ENCODE measurements around the gene TMOD4.
"Not testable (repeated sequence)": the region's sequence is repeated elsewhere in the genome, so short reads cannot be mapped to it uniquely, and the experiment has no call there.

The TMOD4 gene

DNA sequence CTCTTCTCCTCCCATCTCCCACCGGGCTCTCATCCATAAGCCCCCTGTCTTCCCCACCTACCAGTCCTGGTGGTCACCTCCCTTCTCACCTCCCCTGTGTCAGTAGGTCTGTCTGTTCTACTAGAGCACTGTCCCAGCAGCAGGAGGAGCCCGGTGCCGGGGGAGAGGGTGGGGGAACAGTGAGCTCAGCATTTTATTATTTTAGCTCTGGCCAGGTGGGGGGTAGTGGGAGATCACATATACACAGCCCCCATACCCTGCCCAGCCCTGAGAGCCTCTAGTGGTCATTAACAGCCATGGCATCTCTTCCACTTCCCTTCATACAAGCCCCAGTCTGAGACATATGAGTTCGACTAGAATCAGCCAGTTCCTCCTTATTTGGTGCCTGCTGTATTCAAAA is at the start of gene TMOD4:
Gene TMOD4 (minus strand): TSS at position 119 of the 400 bp plus-strand sequence. CDS start 1,106 bp downstream, outside the sequence.
- no peak for DNase-seq (ENCODE audit: low read depth)

DNA sequence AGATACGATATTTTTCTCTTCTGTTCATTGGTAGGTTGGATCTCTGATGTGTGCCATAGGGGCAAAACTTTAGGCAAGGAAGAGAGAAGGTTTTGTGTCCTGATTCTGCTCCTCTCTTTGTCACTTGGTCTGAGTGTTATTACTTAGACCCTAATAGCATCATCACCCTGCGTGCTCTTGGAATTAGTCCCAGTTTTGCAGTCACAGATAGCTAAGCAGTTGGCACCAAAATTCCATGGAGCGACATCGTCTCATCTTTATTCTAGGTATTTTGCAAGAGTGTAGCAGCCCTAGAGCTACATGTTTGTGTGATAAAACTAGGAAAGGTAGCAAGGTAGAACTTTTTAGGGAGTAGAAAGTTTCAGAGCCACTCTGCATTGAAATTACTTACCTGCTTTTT is 46.3 kb upstream of the TMOD4 start:
- DNase-seq (ENCODE audit: low read depth): no peak

DNA sequence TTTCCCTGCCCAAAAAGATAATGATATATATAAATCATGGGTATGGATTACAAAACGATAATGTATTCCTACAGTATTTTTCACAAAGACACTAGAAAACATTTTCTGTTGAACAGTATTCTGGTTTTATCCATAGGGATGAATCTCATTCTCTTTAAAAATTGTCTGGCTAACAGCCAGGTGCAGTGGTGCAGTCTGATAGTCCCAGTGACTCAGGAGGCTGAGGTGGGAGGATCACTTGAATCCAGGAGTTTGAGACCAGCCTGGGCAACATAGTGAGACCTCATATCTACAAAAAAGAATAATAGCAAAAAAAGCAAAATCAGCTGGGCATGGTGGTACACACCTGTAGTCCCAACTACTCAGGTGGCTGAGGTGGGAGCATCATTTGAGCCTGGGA is 45.8 kb upstream of the TMOD4 start:
- no peak for DNase-seq (ENCODE audit: low read depth)

DNA sequence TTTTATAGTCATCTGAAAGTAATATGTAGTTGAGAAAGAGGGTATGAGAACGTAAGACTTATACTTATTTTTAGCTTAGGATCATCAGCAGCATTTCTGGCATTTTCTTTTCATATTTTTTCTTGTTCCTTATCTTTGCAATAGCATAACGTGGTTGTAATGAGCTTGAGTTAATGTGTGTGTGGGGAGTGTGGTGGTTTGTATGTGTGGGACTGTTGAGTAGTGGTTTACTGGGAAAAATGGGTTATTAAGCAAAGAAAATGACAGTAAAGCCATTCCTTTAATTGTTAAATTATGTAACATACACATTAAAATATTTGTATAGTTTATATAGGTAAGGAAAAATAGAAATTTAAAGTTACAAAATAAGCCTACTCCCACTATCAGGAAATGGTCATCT is 37.8 kb upstream of the TMOD4 start:
- no peak for DNase-seq (ENCODE audit: low read depth)

DNA sequence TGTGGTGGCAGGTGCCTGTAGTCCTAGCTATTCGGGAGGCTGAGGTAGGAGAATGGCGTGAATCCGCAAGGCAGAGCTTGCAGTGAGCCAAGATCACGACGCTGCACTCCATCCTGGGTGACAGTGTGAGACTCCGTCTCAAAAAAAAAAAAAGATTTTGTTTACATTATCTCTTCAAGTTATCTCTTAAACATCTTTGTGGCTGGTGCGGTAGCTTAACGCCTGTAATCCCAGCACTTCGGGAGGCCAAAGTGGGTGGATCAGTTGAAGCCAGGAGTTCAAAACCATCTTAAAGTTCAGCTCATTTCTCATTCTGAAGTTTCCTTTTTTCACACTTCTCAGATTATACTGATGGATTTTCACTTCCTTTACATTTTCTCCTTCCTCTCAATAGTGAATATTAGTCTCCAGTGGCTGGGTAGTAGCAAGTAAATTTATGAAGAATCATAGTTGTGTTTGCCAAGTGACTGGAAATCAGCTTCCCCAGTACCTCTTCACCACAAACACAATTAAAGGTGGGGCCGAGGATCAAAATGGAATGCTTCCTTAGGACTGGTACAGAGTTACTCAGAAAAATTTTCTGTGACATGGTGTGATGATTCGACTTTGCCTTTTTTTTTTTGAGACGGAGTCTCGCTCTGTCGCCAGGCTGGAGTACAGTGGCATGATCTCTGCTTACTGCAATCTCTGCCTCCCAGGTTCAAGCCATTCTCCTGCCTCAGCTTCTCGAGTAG is 36.4 kb upstream of the TMOD4 start:
- DNase-seq (ENCODE audit: low read depth): no peak

DNA sequence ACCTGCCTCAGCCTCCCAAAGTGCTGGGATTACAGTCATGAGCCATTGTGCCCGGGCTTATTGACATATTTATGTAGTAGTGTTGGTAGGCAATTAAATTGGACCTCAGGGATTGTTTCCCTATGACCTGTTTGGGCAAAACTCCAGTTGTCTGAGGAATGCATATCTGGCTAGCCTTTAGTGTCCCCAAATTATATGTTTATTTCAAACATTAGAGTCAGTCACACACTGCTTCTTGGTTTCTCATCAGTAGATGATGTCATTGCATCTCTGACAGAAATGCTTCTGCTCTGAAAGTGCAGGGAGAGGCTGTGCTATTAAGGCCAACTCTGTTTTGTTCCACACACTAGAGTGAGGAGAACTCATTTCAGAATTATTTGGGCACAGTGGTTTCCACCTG is 35.0 kb upstream of the TMOD4 start:
- DNase-seq (ENCODE audit: low read depth): no peak

DNA sequence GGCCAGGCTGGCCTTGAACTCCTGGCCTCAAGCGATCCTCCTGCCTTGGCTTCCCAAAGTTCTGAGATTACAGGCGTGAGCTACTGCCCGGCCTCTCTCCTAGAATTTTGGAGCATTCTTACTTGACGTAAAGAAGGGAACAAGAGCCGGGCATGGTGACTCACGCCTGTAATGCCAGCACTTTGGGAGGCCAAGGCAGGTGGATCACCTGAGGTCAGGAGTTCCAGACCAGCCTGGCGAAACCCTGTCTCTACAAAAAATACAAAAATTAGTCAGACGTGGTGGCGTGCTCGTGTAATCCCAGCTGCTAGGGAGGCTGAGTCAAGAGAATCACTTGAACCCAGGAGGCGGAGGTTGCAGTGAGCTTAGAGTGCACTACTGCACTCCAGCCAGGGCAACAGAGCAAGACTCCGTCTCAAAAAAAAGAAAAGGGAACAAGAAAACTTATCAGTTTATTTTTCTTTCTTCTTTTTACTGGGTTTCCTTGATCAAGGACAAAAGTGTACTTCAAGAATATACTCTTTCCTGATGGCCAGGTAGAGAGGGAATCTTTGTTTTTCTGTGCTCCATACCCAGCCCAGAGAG is 29.7 kb upstream of the TMOD4 start:
- not testable (repeated sequence) for DNase-seq (ENCODE audit: low read depth)

DNA sequence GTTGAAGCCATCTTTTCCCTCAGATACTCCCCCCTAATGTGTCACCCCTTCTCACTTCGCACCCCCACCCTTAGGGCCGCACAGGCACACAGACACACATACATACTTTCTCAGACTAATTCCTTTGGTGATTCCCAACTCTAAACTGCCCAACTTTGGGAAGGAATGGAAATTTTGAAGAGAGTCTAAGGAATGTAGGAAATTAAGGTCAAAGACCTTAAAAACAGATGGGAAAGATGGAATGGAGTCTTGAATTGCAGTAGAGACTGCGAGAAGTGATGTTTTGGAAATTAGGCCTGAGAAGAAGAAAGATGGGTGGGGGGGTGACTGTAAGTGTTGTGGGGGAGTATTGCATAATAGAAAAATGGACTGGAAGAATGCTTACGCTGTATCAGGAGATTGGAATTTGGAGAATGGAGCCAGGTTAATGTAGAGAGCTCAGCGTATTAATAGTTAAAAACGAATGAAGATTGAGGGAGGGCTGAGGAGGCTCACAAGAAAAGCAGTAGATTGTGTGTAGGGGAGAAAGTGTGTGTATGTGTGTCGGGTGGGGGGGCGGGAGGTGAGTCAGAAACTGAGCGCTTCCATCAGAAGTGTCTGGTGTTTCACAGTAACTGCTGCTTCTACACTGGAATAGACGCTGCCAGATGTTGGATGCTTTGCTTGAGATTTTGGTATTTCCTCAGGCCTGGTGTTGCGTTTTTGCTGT is 24.2 kb upstream of the TMOD4 start:
- no peak for DNase-seq (ENCODE audit: low read depth)

DNA sequence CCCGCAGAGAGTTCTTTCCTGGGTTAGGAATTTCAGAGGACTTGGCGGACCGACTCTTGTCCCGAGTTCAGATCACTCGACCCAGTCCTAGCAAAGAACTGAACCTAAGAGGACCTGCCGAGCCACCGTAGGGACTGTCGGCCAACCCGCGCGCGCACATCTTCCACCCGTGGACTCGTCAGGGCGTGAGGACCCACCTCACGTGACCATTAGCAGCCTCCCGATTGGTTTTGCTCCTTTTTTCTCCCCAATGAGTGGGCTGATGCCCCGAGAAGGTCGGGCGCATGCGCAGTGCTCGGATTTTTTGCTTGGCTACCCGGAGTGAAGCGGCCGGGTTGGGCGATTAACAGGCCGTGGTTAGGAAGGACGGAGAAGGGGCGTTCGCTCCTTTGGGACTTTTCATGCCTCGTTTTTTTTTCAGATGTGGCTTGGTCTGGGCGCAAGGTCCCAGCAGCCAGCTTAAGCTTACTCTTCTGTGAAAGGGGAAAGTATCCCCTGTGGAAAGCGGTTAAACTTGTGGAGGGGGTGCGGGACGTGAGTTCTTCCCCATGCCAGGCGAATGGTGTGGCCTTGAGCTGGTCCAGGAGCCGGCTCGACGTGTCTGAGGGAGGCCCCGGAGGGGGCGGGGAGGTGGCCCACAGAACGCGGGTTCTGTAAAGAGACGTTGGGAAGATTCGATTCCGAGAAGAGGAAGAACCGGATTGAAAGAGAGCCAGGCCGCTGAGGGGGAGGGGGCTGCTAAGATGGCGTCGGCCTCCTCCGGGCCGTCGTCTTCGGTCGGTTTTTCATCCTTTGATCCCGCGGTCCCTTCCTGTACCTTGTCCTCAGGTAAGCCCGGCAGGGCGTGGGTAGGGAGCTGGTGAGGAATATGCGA is 22.7 kb upstream of the TMOD4 start, which contains the start of gene PIP5K1A:
Gene PIP5K1A (plus strand): TSS at position 299 of the 874 bp plus-strand sequence. CDS start 445 bp downstream, at position 744.
- DNase-seq (ENCODE audit: low read depth): peak; percentile 99

DNA sequence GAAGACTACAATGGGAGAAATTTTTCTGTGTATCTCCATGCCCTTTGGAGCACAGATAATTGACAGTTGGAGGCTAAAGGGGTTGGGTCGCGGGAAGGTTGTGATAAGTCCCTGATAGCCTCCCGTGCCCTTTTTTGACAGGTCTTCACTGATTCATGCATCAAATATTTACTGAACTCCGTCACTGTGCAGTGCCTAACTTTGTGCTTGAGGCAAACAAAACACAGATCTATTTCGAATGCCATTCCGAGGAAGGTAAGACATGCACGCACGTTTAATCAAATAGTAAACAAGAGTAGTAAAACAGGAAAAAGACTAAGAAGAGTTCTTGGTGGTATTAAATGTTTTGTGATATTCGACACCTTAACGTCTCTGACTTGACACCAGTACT is 22.1 kb upstream of the TMOD4 start:
- DNase-seq (ENCODE audit: low read depth): no peak

DNA sequence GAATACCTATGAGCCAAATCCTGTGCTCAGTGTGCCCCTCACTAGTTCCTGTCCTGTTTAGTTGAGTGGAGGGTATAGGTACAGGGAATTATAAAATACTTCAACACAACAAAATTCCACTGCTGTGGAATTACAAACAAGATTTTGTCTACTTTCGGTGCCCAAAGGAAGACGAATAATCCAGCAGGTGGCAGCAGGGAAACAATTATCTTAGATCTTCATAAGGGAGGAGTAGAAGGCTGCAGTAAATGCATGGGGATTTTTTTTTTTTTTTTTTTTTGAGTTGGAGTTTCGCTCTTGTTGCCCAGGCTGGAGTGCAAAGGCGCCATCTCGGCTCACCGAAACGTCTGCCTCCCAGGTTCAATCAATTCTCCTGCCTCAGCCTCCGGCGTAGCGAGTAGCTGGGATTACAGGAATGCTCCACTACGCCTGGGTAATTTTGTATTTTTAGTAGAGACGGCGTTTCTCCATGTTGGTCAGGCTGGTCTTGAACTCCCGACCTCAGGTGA is 20.6 kb upstream of the TMOD4 start:
- peak; percentile 19 for DNase-seq (ENCODE audit: low read depth)

DNA sequence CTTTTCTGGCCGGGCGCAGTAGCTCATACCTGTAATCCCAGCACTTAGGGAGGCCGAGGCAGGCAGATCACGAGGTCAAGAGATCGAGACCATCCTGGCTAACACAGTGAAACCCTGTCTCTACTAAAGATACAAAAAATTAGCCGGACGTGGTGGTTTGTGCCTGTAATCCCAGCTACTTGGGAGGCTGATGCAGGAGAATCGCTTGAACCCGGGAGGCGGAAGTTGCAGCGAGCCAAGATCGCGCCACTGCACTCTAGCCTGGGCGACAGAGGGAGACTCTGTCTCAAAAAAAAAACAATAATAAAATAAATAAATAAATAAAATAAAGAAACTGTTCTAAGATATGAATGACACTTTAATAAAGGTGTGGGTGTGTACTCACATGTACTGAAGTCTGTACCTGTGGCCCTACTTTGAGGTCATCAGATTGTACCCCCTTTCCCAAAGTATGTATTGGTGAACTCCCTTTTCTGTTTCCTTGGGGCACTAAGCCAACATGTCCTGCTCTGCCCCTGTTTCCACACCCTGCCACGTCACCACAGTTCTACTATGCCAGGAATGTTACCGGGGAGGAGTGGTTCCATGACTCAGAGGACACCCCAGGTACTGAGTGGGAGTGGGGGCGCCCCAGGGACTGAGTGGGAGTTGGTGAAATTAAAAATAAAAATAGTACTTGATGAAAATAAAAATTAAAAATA is 19.3 kb upstream of the TMOD4 start:
- DNase-seq (ENCODE audit: low read depth): not testable (repeated sequence)

DNA sequence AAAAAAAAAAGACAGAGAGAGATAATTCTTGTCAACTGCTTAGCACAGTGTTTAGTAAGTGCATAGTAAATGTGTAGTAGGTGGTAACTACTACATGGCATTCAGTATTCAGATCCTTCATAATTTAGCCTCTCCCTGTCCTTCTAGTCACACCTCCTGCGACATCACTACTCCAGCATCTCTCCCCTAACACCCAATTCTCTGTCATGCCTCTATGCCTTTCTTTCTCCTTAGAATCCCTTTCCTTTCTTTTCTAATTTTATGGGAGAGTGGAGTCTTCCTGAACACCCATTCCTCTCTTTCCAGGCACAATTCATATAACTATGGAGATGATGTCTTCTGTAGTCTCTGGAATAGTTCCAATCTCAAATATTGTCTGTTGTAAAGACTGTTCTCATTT is 18.1 kb upstream of the TMOD4 start:
- no peak for DNase-seq (ENCODE audit: low read depth)

DNA sequence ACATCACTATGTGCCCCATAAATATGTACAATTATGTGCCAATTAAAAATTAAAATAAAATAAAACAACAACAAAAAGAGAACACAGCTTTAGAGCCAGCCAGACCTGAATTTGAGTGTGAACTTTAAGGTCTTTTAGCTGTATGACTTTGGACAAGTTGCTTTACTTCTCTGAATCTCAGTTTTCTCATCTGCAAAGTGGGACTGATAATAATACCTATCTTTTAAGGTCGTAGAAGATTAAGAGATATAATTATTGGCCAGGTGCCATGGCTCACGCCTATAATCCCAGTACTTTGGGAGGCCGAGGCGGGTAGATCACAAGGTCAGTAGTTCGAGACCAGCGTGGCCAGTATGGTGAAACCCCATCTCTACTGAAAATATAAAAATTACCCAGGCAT is 17.5 kb upstream of the TMOD4 start:
- no peak for DNase-seq (ENCODE audit: low read depth)

DNA sequence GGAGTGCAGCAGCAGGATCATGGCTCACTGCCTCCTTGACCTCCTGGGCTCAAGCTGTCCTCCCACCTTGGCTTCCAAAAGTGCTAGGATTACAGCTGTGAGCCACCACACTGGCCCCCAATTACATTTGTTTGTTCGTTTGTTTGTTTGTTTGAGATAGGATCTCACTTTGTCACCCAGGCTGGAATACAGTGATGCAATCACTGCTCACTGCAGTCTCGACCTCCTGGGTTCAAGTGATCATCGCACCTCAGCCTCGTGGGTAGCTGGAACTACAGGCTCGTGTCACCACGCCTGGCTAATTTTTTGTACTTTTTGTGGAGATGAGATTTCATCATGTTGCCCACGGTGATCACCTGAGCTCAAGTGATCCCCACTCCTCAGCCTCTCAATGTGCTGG is 16.3 kb upstream of the TMOD4 start:
- no peak for DNase-seq (ENCODE audit: low read depth)

DNA sequence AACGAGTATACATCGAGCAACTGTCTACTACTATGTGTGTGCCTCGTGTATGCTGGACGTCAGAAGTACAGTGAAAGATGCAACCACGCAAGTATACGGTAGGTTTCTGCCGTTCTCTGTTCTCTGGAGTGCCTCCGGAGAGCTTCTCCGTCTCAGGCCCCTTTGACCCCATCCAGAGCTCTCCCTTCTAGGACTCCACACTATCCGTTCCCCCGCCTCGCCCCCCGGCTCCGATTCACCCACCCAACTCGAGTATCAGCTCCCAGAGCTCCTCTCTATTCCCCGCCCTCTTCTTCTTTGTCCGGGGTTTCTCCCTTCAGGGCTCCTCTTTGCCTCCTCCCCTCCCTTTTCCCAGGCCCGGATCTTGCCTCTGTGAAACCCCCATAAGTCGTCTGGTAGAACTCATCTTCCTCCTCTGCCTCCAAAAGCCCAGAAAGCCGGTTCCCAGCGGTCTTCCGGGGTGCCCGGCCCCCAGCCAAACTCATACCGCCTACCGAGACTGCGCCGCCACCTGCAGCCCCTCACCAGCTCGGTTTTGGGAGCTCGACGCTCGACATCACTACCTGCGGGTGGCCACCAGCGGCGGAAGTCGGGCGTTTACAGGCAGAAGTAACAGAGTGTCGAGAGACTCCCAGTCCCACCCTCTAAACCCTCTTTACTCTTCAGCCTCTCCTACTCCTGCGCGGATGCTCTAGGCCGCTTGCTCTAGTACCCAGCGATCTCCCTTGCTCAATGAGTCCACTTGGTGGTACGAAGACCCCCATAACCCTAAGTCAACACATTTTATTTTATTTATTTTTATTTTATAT is 14.1 kb upstream of the TMOD4 start, which contains the start of gene VPS72:
Gene VPS72 (minus strand): TSS at position 561 of the 809 bp plus-strand sequence. CDS start 76 bp downstream, at position 485.
- peak; percentile 78 for DNase-seq (ENCODE audit: low read depth)

DNA sequence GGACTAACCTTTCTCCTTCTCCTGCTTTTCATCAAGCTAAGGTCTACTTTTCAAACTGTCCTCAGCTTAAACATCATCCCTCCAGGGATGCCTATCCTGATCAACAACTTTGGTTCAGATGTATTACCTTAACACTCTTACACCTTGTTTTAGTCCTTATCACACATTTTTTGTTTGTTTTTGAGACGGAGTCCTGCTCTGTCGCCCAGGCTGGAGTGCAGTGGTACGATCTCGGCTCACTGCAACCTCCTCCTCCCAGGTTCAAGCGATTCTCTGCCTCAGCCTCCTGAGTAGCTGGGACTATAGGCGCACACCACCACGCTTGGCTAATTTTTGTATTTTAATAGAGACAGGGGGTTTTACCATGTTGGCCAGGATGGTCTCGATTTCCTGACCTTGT is 12.9 kb upstream of the TMOD4 start:
- not testable (repeated sequence) for DNase-seq (ENCODE audit: low read depth)

DNA sequence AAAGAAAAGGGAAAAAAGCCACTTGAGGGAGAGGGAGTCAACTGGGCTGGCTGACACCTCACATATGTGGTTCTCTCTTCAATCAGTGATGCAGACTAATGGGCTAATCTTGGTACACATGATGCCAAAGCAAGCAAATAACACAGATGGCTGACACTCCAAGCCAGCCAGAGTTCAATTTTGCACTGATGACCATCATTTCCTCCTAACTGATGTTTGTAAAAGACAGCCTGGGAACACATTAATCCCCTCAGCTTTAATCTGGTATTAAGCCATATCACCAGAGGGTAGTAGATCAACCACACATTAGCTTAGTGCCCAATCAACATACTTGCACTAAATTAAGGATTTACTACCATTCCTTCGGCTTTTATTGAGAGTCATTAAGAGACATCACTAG is 11.4 kb upstream of the TMOD4 start:
- no peak for DNase-seq (ENCODE audit: low read depth)

DNA sequence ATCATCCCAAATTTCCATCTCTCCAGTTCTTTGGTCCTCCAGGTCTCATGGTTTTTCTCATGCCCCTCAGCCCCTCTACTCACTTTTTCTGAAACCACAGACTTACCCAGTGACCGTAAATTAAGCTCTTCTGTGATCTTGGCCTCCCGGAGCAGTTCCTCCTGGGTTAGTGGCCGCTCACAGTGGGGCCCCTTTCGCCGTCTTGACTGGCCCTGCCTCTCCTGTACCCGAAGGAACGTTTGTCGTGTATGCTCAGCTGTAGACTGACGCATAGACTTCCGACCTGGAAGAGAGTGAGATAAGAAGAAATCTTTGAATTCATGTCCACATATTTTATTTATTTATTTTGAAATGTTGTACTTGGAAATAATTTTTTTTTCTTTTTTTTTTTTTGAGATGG is 8.4 kb upstream of the TMOD4 start:
- no peak for DNase-seq (ENCODE audit: low read depth)

DNA sequence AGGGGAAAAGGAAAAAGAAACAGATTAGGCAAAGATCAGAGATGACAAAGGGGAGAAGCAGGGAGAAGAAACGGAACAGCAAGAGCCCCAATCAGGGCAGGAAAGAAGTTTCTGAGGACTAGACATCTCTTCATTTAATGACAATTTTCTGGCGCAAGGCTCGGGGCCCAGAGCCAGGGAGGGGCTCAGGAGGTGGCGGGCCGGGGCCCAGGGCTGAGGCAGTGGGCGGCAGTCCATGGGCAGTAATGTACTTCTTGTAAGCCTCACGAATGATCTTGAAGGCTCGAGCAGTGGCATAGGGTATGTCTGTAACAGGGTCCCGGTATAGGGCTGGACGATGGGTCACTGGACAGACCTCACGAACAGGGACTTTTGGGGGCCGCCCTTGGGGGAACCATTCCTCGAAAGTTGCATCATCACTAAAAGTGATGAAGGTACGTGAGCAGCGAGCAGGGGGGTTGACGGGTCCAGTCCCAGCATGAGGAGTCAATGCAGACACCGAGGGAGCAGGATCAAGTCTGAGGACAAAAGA is 799 bp upstream of the TMOD4 start:
- no peak for DNase-seq (ENCODE audit: low read depth)

Measured in T-helper 22 cell (primary cell).